KMS-11 (cell line): Measurements from ENCODE around the gene GRIA4.

Experiments
- H2AFZ ChIP-seq: fragments of 200-600 bp; sonication (generic); 2 replicates; pipeline ENCODE4 v1.6.1; 2016; ENCODE audit warnings: antibody characterized with exemption, mixed run types, low read depth
- H3K27ac ChIP-seq: fragments of 200-600 bp; sonication (generic); 2 replicates; pipeline ENCODE4 v1.6.1; 2016; ENCODE audit warnings: mild to moderate bottlenecking, mixed run types
- H3K27me3 ChIP-seq: fragments of 200-600 bp; sonication (generic); 2 replicates; pipeline ENCODE4 v1.6.1; 2017; ENCODE audit warnings: mild to moderate bottlenecking, low read depth, mixed run types, moderate library complexity; ENCODE audit not compliant: insufficient read depth
- H3K36me3 ChIP-seq: fragments of 200-600 bp; sonication (generic); 2 replicates; pipeline ENCODE4 v1.6.1; 2017; ENCODE audit warnings: mild to moderate bottlenecking, mixed run types; ENCODE audit not compliant: insufficient read depth
- H3K4me1 ChIP-seq: fragments of 200-600 bp; sonication (generic); 2 replicates; pipeline ENCODE4 v1.6.1; 2016; ENCODE audit warnings: mild to moderate bottlenecking, low read depth, mixed run types; ENCODE audit not compliant: poor library complexity, severe bottlenecking
- H3K4me2 ChIP-seq: fragments of 200-600 bp; sonication (generic); 2 replicates; pipeline ENCODE4 v1.7.0; 2016; ENCODE audit warnings: mild to moderate bottlenecking, mixed run types
- H3K4me3 ChIP-seq: fragments of 200-600 bp; sonication (generic); IDR thresholded peaks from 2 replicates; pipeline ENCODE4 v1.6.1; 2017; ENCODE audit warnings: low read depth, low read length, mixed read lengths; ENCODE audit not compliant: insufficient read depth
- H3K79me2 ChIP-seq: fragments of 200-600 bp; sonication (generic); 2 replicates; pipeline ENCODE4 v1.6.1; 2016; ENCODE audit warnings: low read depth, mixed run types; ENCODE audit not compliant: insufficient read depth
- H3K9ac ChIP-seq: fragments of 200-600 bp; sonication (generic); 2 replicates; pipeline ENCODE4 v1.6.1; 2016; ENCODE audit warnings: mild to moderate bottlenecking, mixed run types
- H4K20me1 ChIP-seq: fragments of 200-600 bp; sonication (generic); 2 replicates; pipeline ENCODE4 v1.6.1; 2016; ENCODE audit warnings: mild to moderate bottlenecking, mixed run types; ENCODE audit not compliant: insufficient read depth
- TF ChIP-seq, protein P1 (sequence below): fragments of 200-600 bp; sonication (generic); conservative IDR thresholded peaks from 2 replicates; pipeline ENCODE4 v1.6.1; 2017; ENCODE audit warnings: low read depth, mild to moderate bottlenecking, antibody characterized with exemption, low read length, moderate library complexity, mixed read lengths

GRIA4 gene

GRCh38 chr11:105611572-105612441 is 1.9 kb downstream of the GRIA4 start:
- TF ChIP-seq, protein P1, sequence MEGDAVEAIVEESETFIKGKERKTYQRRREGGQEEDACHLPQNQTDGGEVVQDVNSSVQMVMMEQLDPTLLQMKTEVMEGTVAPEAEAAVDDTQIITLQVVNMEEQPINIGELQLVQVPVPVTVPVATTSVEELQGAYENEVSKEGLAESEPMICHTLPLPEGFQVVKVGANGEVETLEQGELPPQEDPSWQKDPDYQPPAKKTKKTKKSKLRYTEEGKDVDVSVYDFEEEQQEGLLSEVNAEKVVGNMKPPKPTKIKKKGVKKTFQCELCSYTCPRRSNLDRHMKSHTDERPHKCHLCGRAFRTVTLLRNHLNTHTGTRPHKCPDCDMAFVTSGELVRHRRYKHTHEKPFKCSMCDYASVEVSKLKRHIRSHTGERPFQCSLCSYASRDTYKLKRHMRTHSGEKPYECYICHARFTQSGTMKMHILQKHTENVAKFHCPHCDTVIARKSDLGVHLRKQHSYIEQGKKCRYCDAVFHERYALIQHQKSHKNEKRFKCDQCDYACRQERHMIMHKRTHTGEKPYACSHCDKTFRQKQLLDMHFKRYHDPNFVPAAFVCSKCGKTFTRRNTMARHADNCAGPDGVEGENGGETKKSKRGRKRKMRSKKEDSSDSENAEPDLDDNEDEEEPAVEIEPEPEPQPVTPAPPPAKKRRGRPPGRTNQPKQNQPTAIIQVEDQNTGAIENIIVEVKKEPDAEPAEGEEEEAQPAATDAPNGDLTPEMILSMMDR, result no peak
- H3K4me3 ChIP-seq, result no peak overlapping the region
- H2AFZ ChIP-seq, result no peak overlapping the region
- H3K36me3 ChIP-seq, result no peaks in the 10 kb centered on the region
- H3K9ac ChIP-seq, result no peak overlapping the region
- H3K27me3 ChIP-seq, result no peaks in the 10 kb centered on the region
- H3K4me2 ChIP-seq, result no peak overlapping the region
- H3K27ac ChIP-seq, result no peak overlapping the region
- H3K4me1 ChIP-seq, result no peaks in the 10 kb centered on the region
- no peaks in the 10 kb centered on the region for H3K79me2 ChIP-seq
- H4K20me1 ChIP-seq, result no peaks in the 10 kb centered on the region

DNA sequence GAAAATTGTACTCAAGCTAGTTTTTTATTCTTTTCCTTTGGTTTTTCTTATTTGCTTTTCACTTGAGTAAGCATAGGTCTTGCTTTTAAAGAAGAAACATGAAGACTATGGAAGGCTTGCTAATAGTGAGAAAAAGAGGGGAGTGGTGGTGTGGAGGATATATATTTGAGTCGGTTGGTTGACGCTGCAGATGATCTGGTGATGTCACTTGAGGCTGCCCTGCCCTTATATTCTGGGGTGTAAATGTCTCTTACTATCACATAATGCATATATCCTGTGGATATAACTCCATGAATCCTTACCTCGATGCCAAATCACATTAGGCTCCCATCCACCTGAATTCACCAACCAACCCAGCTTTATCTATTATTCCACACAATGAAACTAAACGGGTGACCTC is 2.9 kb downstream of the GRIA4 start:
- Histone ChIP-seq H2AFZ (no peak overlapping the region), H3K79me2 (no peaks in the 10 kb centered on the region), H3K27me3 (no peaks in the 10 kb centered on the region), H3K4me3 (no peak overlapping the region), H4K20me1 (no peaks in the 10 kb centered on the region), H3K27ac (no peak overlapping the region), H3K4me1 (no peaks in the 10 kb centered on the region), H3K9ac (no peak overlapping the region), H3K36me3 (no peaks in the 10 kb centered on the region), H3K4me2 (no peak overlapping the region)
- TF ChIP-seq, protein P1, result no peak

- TF ChIP-seq, protein P1, result no peak
- Histone ChIP-seq H4K20me1 (no peaks in the 10 kb centered on the region), H3K4me3 (no peak overlapping the region), H3K79me2 (no peaks in the 10 kb centered on the region), H3K4me1 (no peaks in the 10 kb centered on the region), H2AFZ (no peak overlapping the region), H3K36me3 (no peaks in the 10 kb centered on the region), H3K27ac (no peak overlapping the region), H3K9ac (no peak overlapping the region), H3K27me3 (no peaks in the 10 kb centered on the region), H3K4me2 (no peak overlapping the region)
Observed at GRCh38 chr11:105613183-105613582, 3.3 kb downstream of the GRIA4 start.

DNA sequence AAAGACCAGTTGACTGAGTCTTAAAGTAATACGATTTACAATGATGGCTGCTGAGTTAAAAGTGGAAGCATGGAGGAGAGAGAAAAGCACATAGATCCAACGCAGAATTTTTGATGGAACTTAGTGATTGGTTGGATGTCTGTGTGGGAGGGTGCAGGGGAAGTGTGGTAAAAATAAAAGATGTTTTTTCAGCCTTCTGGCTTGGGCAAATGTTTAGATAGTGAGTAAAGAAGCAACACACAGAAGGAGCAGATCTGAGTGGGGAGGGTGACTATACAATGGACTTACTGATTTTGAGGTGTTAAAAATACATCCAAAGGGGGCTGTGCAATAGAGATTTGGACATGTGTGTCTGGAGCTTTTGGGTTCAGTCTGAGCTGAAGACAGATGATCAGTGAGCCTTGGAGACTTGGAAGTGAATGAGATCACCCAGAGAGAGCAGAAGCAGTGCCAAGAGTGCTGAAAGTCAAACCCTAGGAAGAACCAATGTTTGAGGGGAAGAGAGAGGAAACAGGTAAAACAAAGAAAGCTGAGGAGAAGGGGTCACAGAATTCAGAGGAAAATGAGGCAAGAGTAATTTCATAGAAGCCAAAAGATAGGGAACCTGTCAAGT is 8.6 kb downstream of the GRIA4 start:
- H3K9ac ChIP-seq, result no peak overlapping the region
- H3K79me2 ChIP-seq, result no peaks in the 10 kb centered on the region
- H2AFZ ChIP-seq, result no peak overlapping the region
- no peak overlapping the region for H3K4me2 ChIP-seq
- no peak overlapping the region for H3K4me3 ChIP-seq
- H4K20me1 ChIP-seq, result no peaks in the 10 kb centered on the region
- no peaks in the 10 kb centered on the region for H3K36me3 ChIP-seq
- no peaks in the 10 kb centered on the region for H3K27me3 ChIP-seq
- TF ChIP-seq, protein P1, result no peak
- H3K4me1 ChIP-seq, result no peaks in the 10 kb centered on the region
- no peak overlapping the region for H3K27ac ChIP-seq
